ENCODE results near the gene PIP5KL1.

DNA sequence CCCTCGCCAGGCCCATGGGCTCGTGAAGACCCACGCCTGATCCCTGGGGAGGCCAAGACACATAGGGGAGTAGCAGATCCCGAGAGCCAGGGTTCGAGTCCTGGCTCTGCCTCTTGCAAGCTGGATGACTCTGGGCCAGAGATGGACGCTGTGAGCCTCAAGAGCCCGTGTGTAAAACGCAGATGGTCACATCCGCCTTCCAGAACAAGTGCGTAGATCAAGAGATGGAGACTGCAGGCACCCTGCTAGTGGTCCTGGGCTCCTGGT lies 22.0 kb downstream of the PIP5KL1 start:
- no peak for TF ChIP-seq CTCF (optimal IDR thresholded peaks at IDR 0.05 in 1 of 3, IDR thresholded peaks at IDR 0.05 in 1 of 3, conservative IDR thresholded peaks at IDR 0.05 in 1 of 3; ENCODE audit: extremely low read depth in 1 of 3, insufficient read depth in 2 of 3, low read length in 3 of 3)
- no peak for TF ChIP-seq EZH2 (IDR thresholded peaks at IDR 0.05; ENCODE audit: low read length)

Data from keratinocyte (primary cell).